HG02588 (cell line): Measurements from ENCODE around the gene IL21R.
"Not testable (repeated sequence)": the region's sequence is repeated elsewhere in the genome, so short reads cannot be mapped to it uniquely, and the experiment has no call there.

ENCODE experiments used
- ATAC-seq: cut with Tn5 transposase; IDR thresholded peaks from one replicate; pipeline ENCODE4 v1.9.1; 2021; ENCODE audit warnings: mild to moderate bottlenecking, moderate library complexity; ENCODE audit not compliant: unreplicated experiment

IL21R gene

DNA sequence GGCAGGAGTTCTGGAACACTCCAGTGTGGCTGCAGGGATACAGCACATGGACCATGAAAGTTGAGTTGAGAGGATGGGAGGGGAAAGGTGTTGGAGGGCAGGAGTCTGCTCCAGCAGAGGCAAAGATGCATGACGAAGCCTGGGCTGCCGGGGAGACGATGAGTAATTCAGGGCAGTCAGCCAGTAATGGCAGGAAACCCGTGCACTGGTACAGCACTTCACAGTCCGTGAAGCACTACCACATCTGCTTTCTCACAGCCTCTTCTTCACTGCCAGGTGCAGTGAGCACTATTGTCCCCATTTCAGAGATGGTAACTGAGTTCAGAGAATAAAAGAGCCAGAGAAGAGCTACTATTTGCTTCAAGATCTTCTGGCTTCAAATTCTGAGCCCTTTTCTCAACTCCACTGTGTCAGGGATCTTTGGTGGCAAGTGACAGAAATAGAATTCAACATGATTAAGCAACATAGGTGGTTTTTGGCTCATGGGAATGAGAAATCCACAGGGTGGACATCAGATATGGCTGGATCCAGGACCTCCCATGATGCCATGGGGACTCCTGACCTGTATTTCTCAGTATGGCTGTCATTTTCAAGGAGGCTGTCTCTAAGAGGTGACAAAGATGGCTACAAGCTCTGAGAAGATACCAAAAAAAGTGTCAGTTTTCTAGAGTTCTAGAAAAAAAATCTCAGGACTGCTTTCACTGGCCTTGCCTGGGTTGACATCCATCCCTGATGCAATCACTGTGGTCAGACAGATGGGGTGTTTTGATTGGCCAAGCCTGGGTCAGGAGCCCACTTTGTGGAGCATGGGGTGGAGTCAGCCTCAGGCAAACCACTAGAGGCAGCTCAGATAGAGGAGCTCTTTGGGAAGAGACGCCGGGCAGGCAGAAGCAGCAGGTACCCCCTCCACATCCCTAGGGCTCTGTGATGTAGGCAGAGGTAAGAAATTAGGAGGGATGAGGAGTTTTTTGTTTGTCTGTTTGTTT is 24.7 kb downstream of the IL21R start:
- peak; percentile 62 for ATAC-seq

DNA sequence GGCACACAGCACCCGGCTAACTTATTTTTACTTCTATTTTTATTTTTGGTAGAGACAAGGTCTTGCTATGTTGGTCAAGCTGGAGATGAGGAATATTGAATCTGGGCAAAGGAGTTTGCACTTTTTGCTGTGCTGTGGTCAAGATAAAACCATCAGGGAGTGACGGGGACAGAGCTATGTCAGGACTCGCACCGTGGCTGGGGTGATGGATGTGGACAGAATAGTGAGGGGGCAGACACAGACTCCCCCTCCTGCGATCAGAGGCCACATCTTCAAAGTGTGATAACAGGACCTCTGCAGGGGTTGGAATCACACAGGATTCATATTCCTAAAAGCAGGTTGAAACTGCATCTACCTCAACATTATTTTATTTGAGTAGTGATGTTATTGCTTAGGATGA is 25.6 kb downstream of the IL21R start:
- ATAC-seq, result no peak

DNA sequence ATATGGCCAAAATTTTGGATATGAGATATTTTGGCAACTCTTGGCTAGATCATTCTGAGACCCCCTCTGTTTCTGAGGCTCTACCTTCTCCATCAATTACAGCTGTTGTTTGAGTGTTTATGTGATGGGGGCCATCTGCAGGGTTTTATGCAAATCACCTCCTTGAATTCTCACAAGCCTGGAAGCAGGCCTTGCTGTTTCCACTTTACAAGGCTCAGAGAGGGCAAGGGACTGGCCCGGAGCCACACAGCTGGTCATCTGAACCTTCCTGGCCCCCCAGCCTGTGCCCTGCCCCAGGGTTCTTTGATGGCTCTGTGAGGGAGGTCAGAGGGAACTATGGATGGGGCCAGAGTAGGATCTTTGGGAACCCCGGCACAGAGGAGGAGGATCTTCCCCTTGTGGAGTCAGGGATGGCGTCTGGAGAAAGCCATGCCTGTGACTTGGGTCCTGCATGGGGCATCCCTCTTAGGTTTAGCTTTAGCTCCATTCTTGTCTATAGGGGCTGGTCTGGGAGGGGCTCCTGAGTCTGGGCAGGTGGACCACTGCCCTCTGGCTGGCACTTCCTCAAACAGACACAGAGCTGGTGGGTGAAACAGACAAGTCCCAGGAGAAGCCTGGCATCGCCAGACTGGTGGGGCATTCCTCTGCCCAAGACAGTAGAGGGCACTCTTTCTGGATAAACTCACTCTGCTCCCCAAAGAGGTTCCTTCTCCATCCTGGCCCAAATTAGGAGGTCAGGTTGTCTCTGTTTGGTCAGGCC is 26.2 kb downstream of the IL21R start:
- no peak for ATAC-seq

DNA sequence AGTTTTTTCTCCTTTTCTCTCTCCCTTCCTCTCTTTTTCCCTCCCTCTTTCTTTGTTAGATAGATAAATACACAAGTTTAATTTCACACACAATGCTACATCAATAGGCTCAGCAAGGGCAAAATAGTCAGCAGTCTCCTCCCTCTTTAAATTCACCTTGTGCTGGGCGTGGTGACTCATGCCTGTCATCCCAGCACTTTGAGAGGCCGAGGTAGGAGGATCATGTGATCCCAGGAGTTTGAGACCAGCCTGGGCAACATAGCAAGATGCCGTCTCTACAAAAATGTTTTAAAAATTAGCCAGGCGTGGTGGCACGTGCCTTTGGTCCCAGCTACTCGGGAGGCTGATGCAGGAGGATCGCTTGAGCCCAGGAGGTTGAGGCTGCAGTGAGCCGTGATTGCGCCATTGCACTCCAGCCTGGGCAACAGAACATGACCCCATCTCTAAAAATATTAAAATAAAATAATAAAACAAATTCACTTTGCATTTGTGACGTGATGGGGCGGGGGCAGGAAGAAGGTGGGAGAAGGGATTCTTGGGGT is 27.4 kb downstream of the IL21R start:
- no peak for ATAC-seq

DNA sequence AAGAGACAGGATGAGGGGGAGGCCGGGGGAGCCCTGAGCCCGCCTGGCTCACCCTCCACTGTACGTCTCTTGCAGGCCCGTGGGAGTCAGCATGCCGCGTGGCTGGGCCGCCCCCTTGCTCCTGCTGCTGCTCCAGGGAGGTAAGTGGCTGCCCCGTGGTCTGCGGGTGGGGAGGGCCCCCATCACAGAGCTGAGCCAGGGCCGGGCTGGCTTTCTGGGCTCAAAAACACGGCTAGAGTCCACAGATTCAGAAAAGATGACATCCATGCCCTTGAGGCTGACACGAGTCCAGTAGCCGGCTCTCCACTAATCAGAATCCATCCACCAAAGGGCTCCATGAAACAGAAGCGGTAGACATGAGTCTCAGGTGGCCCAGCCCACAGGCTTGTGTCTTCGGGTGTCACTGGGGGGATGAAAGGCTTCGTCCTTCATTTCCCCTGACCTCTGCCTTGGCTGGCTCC is 28.0 kb downstream of the IL21R start:
- no peak for ATAC-seq

DNA sequence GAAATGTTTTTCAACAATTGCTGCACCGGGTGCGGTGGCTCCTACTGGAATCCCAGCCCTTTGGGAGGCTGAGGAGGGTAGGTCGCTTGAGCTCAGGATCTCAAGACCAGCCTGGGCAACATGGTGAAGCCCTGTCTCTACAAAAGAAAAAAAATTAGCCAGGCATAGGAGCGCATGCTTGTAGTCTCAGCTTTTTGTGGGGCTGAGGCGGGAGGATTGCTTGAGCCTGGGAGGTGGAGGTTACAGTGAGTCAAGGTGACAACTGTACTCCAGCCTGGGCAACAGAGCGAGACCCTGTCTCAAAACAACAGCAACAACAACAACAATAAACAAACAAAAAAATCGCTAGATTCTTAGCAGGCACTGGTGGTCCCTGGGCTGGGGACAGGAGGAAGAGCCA is 28.5 kb downstream of the IL21R start:
- ATAC-seq, result no peak

DNA sequence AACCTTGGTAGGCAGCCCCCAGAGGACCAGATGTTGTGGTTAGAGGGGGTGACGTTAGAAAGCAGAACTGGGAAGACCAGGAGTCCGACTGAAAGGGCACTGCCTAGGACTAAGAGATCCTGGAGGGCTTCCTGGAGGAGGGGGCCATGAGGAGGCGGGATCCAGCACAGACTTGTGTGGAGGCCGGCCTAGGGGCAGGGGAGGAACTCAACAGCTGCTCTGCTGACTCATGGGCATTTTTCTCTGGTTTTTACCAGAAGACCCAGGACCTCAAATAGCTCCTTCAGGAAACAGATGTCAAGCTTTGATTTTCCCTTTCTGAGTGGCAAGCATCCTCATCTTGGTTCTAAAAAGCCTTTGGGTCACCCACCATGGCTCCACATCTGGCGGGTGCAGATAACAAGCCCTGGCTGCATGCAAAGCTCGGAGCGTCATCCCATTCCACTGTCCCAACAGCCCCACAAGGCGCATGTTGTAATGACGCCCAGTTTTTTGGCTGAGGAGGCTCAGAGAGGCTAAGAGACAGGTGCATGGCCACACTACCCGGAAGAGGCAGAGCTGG is 29.0 kb downstream of the IL21R start:
- no peak for ATAC-seq

DNA sequence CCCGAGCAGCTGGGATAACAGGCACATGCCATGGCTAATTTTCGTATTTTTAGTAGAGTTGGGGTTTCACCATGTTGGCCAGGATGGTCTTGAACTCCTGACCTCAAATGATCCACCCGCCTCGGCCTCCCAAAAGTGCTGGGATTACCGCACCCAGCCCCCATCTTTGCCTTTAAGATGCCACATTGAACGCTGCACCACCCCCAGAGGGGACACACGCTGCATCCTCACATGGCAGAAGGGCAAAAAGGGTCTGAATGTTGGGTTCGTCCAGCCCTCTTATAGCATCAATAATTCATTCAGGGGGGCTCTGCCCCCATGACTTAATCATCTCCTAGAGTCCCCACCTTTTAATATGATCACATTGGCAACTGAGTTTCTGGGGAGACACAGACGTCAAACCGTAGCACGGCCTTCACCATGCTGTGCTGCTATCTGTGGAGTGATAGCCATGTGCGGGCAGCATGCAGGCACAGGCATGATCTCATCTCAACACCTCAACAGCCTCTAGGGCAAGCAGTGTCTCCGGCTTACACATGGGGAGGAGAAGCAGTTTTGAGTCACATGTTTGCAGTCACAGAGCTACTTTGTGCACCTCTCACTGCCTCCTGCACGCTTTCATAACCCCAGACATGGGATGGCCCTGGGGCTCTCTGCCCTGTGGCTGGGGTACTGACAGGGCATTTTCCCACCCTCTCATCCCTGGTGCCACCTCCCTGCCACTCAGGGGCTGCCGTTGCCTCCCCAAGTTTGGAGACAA is 30.0 kb downstream of the IL21R start:
- ATAC-seq, result no peak

DNA sequence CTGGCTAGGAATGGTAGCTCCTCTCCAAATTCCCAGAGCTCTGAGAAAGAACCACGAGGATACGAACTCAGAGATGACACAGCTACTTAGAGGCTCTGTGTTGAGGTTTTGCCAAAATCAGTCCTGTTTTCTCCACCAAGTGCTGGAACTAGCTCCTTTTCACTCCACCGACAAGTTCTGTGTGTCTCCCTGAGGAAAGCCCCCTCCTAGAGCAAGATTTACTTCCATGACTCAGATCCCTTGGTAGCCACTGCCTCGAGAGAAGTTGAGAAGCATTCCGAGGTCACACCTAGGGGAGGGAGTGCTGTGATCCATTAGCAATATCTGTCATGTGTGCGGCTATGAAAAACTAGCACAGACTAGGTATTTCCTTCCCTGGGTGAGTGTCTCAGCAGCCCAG is 30.6 kb downstream of the IL21R start:
- ATAC-seq, result no peak

DNA sequence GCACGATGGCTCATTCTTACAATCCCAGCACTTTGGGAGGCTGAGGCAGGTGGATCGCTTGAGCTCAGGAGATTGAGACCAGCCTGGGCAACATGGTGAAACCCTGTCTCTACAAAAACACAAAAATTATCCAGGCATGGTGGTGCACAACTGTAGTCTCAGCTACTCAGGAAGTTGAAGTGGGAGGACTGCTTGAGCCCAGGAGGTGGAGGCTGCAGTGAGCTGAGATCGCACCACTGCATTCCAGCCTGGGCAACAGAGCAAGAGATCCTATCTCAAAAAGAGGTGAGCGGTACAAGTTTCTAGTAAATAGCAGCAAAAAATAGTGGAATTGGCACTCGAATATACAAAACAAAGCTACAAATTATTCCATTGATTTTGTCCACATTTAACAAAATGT is 31.2 kb downstream of the IL21R start:
- not testable (repeated sequence) for ATAC-seq

DNA sequence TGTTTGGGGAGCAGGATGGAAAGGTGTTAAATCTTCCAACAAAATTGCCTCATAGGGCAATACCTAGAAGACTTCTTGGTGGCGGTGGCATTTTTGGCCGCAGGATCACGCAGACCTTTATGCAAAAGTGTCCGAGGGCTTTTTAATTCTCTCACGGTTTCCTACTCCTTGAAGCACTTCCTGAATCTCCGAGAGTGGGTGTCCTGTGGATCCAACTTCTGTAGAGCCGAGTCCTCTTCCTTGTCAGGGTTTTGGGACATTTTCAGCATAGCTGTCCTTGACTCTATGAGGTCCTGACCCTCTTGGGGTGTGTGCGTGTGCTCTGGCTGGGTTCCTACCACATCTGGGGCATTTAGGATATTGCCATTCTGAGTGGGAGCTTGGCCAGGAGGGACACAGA is 31.7 kb downstream of the IL21R start:
- no peak for ATAC-seq

DNA sequence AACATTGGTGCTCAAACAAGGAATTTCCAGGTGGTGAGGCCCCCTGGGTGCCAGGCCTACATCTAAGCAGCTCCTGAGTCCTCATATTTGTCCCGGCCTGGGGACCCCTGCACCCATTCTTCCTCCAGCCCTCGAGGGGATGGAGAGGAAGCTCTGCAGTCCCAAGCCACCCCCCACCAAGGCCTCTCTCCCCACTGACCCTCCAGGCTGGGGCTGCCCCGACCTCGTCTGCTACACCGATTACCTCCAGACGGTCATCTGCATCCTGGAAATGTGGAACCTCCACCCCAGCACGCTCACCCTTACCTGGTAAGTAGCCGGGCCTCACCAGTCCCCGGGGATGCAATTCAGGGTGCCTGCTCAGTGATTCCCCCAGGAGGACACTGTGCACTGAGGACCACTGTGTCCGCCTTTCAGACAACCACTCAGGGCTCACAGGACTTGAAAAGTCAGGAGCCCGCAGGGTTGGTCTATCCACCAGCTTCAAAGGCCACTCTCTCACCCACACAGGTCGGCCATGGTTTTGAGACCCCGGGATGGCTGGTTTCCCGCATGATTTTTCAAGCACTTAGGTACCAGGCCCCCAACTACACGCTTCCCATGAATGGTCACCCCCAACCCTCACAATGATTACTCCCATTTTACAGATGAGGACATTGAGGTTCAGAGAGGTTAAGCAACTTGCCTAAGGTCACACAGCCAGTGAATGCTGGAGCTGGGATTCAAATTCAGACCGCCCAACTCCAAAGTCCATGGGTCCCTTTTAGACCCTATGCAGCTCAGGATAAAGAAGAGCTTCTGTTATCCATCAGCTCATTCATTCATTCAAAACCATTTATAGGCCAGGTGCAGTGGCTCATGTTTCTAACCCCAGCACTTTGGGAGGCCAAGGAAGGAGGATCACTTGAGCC is 32.4 kb downstream of the IL21R start:
- ATAC-seq, result no peak

DNA sequence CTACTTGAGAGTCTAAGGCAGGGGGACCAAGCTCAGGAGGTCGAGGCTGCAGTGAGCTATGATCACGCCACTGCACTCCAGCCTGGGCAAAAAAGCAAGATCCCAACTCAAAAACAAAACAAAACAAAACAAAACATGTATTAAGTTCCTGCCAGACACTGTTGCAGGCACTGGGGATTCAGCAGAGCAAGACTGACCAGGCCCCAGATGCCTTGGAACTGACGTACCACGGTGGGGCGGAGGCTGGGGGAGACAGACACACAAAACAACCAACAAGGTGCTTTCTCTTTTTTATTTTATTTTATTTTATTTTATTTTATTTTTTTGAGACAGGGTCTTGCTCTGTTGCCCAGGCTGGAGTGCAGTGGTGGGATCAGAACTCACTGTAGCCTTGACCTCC is 33.2 kb downstream of the IL21R start:
- ATAC-seq, result not testable (repeated sequence)

DNA sequence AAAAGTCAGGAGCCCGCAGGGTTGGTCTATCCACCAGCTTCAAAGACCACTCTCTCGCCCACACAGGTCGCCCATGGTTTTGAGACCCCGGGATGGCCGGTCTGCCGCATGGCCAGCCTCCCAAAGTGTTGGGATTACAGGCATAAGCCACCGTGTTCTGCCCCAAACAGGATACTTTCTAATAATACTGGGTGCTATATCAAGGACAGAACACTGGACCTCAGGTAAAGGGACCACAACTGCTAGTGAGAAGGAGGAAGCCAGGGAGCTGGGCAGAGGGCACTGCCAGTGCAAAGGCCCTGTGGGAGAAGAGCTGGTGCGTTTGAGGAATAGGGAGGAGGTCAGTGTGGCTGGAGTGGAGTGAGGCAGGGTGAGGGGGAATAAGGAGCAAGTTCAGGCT is 34.1 kb downstream of the IL21R start:
- ATAC-seq, result no peak

DNA sequence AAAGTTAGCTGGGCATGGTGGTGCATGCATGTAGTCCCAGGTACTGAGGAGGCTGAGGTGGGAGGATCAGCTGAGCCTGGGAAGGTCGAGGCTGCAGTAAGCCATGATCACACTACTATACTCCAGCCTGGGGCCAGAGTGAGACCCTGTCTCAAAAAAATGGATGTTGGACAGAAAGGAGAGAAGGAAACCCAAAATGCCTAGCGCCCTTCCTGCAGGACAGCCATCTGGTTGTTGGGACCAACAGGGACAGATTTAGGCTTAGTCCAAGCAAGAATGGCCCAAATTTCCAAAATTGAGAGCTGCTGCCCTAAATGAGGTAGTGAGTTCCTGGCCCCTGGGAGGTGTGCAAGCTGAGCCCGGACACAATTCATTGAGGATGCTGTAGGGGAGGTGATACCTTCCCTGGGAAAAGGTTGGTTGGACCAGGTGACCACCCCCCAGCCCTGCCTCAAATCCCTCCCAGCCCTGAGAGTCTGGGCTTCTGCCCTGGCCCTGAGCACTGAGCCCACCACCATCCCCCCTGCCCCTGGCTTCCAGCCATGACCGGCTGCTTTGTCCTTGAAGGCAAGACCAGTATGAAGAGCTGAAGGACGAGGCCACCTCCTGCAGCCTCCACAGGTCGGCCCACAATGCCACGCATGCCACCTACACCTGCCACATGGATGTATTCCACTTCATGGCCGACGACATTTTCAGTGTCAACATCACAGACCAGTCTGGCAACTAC is 35.1 kb downstream of the IL21R start:
- no peak for ATAC-seq

DNA sequence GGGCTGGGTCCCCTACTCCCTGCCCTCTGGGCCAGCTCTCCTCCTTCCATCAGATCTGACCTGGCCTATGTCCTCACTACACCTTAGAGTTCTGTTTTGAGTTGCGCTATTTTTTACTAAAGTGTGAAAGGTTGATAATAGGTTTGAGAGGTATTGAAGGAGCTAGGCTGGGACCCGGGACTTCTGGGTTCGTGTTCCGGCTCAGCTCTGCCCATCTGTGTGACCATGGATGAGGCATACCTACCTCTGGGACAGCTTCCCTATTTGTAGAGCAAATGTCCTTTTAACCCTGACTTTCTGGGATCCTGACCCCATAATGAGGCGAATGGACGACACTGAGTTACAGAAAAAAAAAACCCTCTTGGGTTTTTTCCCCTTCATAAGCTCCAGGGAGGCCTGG is 36.0 kb downstream of the IL21R start:
- ATAC-seq, result no peak

DNA sequence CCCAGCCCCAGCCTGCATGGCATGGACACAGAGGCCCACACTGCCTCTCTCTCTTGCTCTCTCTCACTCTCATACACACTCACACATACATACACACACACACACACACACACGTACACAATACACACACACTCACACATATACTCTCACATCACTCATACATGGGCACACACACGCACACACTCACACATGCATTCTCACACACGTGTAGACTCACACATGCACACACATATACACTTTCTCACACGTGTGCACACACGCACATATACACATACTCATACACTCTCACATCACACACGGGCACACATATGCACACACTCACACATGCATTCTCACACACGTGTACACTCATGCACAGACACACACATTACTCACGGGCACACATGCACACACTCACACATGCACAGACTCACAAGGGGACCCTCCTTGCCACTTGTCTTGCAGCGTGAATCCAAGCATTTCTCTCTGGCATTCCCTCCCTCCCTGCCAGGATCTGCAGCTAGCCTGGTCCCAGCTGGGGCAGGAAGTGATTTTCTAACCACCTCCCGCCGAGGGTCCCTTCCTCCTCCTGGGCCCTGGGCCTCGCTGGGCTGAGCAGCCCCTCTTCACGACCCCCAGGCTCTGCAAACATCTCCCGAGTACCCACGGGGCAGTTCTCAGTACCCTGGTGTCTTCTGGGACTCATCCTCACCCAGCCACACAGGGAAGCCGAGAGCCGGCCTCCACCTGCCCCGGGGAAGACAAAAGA is 37.5 kb downstream of the IL21R start:
- no peak for ATAC-seq

DNA sequence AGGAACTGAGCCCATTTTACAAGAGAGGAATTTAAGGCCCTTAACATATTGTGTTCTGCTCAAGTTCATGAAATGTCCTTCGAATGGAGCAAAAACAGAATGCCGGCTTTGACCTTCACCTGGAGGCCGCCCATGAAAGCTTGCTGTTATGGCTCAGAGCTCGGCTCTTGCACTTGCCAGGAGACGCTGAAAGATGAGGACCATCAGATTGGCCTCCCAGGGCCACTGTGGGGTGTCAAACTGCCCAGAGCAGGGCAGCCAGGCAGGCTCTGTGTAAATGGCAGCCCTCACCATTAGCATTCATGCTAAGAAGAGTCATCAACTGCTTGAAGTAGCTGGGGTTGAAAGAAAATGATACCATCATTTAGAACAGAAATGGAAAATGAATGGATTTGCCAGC is 39.3 kb downstream of the IL21R start:
- no peak for ATAC-seq
